ENCODE results near the gene CBFA2T3. TPM values are rescaled to one million over a fixed set of nuclear protein-coding genes. Genes with fewer than 3 reads are reported as not detected.

CBFA2T3 gene
- total and polyA plus RNA-seq, 4 donors: 4.7 to 11.8 (median 6.6) TPM

- Histone ChIP-seq H3K4me3 (no peak overlapping the region), H3K27ac (ENCODE audit: low read depth in 1 of 2, low read length in 1 of 2) (no peak overlapping the region), H3K9me3 (ENCODE audit: control insufficient read depth in 4 of 4, insufficient read depth in 3 of 4, low read length in 3 of 4) (no peaks in the 10 kb centered on the region), H3K4me1 (ENCODE audit: control insufficient read depth in 5 of 5, insufficient read depth in 5 of 5, low read length in 5 of 5) (peaks cover 0 to 31% (median 8%) of the 10 kb centered on the region in 5 donors), H3K27me3 (ENCODE audit: control insufficient read depth in 3 of 3, insufficient read depth in 3 of 3, low read length in 2 of 3) (peaks cover 0 to 2% (median 0%) of the 10 kb centered on the region in 3 donors), H3K36me3 (ENCODE audit: control insufficient read depth in 4 of 4, insufficient read depth in 4 of 4, low read length in 4 of 4) (no peaks in the 10 kb centered on the region), H3K9ac (ENCODE audit: insufficient read depth in 1 of 2, low read length in 2 of 2) (no peak overlapping the region)
- 83 to 93% methylated on average over 18 to 30 of the region's 30 CpGs for WGBS, 2 donors
- TF ChIP-seq CTCF (IDR thresholded peaks at IDR 0.05; ENCODE audit: control extremely low read depth, extremely low read depth): no peak
- no peak for DNase-seq
- no peak for ATAC-seq (ENCODE audit: insufficient read depth, low FRiP score)
Observed at GRCh38 chr16:88915639-88916327, 61.2 kb downstream of the CBFA2T3 start.

- peak; percentile 81 to 85 (median 83) for DNase-seq
- WGBS, 2 donors: 66 to 84% methylated on average over 16 to 20 of the region's 20 CpGs
- Histone ChIP-seq H3K4me3 (no peak overlapping the region), H3K27ac (ENCODE audit: low read depth in 1 of 2, low read length in 1 of 2) (peak overlapping the region in 1 of 2 donors; percentile 12), H3K9me3 (ENCODE audit: control insufficient read depth in 4 of 4, insufficient read depth in 3 of 4, low read length in 3 of 4) (no peaks in the 10 kb centered on the region), H3K9ac (ENCODE audit: insufficient read depth in 1 of 2, low read length in 2 of 2) (no peak overlapping the region), H3K4me1 (ENCODE audit: control insufficient read depth in 5 of 5, insufficient read depth in 5 of 5, low read length in 5 of 5) (peaks cover 0 to 29% (median 7%) of the 10 kb centered on the region in 5 donors), H3K27me3 (ENCODE audit: control insufficient read depth in 3 of 3, insufficient read depth in 3 of 3, low read length in 2 of 3) (peaks cover 0 to 2% (median 0%) of the 10 kb centered on the region in 3 donors), H3K36me3 (ENCODE audit: control insufficient read depth in 4 of 4, insufficient read depth in 4 of 4, low read length in 4 of 4) (no peaks in the 10 kb centered on the region)
- ATAC-seq (ENCODE audit: insufficient read depth, low FRiP score): no peak
- TF ChIP-seq CTCF (IDR thresholded peaks at IDR 0.05; ENCODE audit: control extremely low read depth, extremely low read depth): no peak
Observed at GRCh38 chr16:88914750-88915368, 62.1 kb downstream of the CBFA2T3 start.

- DNase-seq: no peak
- 95 to 96% methylated on average over 13 of the region's 13 CpGs for WGBS, 2 donors
- H3K27me3 ChIP-seq (ENCODE audit: control insufficient read depth in 3 of 3, insufficient read depth in 3 of 3, low read length in 2 of 3): peaks cover 0 to 2% (median 0%) of the 10 kb centered on the region in 3 donors
Observed at GRCh38 chr16:88913870-88914269, 63.1 kb downstream of the CBFA2T3 start.

More at GRCh38 chr16:88913870-88914269, 63.1 kb downstream of the CBFA2T3 start:
- Histone ChIP-seq H3K9ac (ENCODE audit: insufficient read depth in 1 of 2, low read length in 2 of 2) (no peak overlapping the region), H3K27ac (ENCODE audit: low read depth in 1 of 2, low read length in 1 of 2) (no peak overlapping the region), H3K4me1 (ENCODE audit: control insufficient read depth in 5 of 5, insufficient read depth in 5 of 5, low read length in 5 of 5) (peaks cover 0 to 32% (median 5%) of the 10 kb centered on the region in 5 donors), H3K36me3 (ENCODE audit: control insufficient read depth in 4 of 4, insufficient read depth in 4 of 4, low read length in 4 of 4) (no peaks in the 10 kb centered on the region), H3K9me3 (ENCODE audit: control insufficient read depth in 4 of 4, insufficient read depth in 3 of 4, low read length in 3 of 4) (no peaks in the 10 kb centered on the region), H3K4me3 (no peak overlapping the region)
- no peak for ATAC-seq (ENCODE audit: insufficient read depth, low FRiP score)
- TF ChIP-seq CTCF (IDR thresholded peaks at IDR 0.05; ENCODE audit: control extremely low read depth, extremely low read depth): no peak
